Erythroblast (primary cell): ENCODE results near the gene ANTXR1.

Experiments
- GATA1 ChIP-seq: IDR thresholded peaks from 2 replicates; pipeline ENCODE4 v1.6.1; 2011; ENCODE audit warnings: low read depth, mild to moderate bottlenecking, control low read depth, low read length, moderate library complexity
- POLR2A ChIP-seq: IDR thresholded peaks from 2 replicates; pipeline ENCODE4 v1.6.1; 2011; ENCODE audit warnings: mild to moderate bottlenecking, low read length

- TF ChIP-seq POLR2A (no peak), GATA1 (no peak)
Observed at GRCh38 chr2:68969736-68970490, 43.1 kb upstream of the ANTXR1 start.
